NCI-H345 (cell line): Measurements from ENCODE around the gene PPP1R3C.

Experiments
- DNase-seq: peaks from one replicate; lab custom pipeline; 2025; lab: John Stamatoyannopoulos, UW

PPP1R3C gene

DNA sequence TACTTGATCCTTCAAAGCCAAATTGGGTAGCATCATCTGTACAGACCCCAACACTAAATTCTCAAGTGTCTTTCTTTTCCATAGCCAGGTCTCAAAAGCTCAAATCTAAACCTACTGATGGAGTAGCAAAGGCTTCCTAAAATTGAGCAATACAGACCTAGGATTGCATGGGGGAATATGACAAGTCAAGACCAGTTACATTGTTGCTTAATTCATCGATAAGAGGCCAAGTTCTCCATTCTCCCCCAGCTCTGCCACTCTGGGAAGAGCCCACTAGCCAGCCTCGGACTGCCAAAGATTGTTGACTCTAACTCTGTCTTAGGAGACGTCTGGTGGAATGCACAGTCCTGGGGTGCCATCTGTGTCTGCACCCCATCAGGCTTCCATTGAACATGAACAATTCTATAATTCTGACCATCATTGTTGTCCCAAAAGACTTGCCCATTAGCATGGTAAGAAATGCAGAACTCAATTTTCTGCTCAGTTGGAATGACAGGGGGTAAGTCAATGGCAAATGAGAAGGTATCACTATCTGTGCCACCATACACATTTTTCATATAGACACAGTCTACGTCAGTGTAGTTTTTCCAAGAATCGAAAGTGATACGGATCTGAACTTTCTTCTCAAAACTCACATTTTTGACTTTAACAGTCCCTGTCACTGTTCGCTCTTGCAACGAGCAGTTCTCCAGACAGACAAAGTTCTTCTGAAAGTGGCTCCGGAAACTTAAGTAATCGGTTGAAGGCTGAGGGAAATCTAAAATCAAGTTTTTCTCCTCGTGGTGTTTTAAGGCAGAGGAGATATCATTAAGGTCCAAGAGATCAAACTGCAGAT lies 2.9 kb downstream of the PPP1R3C start:
- no peak for DNase-seq

DNA sequence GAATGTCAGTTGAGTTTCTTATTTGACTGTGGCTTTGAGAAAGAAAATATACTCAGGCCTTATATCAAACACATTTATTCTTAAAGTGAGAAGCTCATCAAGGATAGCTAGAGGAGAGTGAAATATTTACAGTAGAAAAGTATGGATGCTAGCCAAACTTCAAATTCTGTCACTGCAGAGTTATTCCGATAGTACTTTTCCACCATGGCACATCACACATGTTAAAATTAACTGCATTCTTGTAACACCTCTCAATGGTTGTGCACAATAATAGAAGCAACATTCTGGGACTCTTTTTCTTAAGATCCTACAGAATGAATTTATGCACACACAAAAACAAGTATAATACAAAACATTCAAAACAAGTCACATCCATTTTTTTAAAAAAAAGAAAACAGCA lies 4.5 kb downstream of the PPP1R3C start:
- DNase-seq = no peak

DNA sequence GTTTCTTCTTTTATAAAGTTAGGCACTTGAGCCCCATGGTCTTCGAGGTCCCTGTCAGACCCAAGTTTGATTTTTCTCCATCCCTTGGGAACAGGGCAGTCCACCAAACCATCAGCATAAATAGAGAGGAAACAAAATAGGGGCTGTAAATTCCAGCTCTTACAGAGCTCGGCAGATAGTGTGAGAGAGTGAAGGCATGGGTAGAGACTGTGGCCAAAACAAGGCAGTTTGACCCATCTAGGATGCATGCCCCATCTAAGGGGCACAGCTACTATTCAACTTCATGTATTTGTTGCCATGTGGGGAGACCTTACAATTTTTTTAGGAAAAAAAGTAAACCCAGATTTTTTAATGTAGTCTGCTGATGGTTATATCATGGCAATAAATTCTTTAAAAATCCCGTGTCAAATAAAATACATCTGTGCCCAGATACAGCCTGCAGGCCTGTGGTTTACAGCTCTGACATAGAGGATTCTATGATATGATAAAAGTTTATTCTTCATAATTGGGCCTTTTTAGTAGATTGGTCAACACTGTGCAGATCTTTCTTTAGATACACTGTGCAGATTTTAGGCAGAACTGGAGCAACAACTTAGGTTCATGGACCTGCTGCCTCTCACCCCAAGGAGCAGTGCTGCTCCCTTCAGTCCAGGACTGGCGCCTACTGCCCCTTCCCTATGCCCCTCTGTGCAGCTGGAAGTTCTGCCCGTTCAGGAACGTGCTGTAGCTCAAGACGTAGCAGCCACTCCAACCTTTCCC lies 5.3 kb downstream of the PPP1R3C start:
- no peak for DNase-seq

DNA sequence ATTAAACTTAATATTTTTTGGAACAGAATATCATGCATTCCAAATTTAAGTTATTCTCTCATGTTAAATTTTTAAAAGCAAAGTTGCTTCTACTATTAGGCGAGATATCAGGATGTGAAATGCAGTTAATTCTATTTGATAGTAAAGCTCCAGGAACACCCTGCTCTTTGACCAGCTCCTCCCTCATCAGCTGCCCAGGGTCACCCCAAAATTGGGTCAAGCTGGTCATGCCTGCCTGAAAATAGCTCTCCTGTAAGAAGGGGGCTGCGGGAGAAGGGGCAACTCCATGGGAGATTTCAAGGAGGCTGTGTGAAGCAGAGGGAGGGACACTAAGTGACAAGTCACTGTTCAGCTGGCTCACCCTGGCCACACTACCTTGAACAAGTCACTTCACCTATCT lies 5.9 kb downstream of the PPP1R3C start:
- no peak for DNase-seq

- no peak for DNase-seq
These were observed 8.2 kb downstream of the PPP1R3C start for GRCh38 chr10:91624633-91625032.

DNA sequence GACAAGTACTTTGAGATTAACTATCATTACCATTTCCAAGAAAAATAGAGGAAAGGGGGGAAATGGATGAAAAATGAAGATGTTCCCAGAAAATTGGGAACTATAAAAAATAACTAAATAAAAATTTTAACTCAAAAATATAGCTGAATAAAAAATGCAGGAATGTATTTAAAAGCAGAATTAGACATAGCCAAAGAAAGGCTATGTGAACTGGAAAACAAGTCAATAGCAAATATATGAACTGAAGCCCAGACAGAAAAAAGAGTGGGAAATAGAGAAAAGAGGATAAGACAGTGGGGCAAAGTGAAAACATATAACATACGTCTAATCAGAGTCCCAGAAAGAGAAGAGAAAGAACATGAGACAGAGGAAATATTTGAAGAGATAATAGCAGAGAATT lies 10.3 kb downstream of the PPP1R3C start:
- DNase-seq = no peak

- no peak for DNase-seq
These were observed 11.3 kb downstream of the PPP1R3C start for GRCh38 chr10:91621483-91622113.

DNA sequence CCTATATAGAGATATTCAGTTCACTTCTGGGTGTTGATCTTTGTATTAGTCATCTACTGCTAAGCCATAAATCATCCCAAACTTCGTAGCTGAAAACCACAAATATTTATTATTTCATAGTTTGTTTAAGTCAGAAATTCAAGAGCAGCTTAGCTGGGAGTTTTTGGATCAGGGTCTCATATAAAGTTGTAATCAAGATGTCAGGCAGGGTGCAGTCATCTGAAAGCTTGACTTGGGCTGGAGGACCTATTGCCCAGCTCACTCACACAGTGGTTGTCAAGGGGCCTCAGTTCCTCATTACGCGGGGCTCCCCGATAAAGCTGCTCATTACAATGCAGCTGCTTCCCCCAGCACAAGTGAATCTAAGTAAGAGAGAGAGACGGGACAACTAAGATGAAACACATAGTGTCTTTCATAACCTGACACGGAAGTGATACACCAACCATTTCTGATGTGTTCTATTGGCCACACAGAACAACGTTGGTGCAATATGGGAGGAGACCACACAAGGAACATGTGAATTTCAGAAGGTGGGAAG lies 15.7 kb downstream of the PPP1R3C start:
- DNase-seq = no peak

DNA sequence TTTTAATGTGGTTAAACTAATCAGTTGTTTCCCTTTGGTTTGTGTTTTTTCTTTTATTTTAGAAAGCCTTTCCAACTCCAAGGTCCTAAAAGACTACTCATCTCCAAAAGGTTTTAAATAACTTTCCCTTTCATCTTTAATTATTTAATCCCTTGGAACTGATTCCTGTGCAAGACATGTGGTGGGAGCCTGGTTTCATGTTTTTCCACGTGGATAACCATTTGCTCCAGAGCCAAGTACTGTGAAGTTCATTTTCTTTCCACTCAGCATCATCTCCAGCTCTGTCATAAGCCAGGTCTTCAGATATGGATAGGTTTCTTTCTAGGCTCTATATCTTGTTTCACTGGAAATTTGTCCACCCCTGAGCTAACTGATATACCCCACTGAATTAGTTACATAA lies 16.7 kb downstream of the PPP1R3C start:
- no peak for DNase-seq

DNA sequence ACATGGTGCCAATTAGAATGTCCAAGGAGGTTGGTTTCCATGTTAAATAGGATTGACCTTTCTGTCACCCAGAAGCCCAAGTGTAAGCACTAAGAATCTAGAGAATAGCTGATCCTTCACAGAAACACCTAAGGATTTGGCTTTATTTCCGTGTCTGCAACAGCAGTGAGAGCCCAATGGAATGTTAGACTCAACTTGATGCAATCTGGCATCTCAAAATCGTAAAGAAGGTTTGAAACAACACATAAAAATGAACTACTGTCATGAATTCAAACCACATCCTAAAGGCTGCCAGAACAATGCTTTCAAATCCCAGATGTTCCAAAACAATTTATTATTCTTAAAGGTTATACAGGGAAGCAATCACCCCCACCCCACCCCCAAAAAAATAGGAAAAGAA lies 18.6 kb downstream of the PPP1R3C start:
- no peak for DNase-seq

DNA sequence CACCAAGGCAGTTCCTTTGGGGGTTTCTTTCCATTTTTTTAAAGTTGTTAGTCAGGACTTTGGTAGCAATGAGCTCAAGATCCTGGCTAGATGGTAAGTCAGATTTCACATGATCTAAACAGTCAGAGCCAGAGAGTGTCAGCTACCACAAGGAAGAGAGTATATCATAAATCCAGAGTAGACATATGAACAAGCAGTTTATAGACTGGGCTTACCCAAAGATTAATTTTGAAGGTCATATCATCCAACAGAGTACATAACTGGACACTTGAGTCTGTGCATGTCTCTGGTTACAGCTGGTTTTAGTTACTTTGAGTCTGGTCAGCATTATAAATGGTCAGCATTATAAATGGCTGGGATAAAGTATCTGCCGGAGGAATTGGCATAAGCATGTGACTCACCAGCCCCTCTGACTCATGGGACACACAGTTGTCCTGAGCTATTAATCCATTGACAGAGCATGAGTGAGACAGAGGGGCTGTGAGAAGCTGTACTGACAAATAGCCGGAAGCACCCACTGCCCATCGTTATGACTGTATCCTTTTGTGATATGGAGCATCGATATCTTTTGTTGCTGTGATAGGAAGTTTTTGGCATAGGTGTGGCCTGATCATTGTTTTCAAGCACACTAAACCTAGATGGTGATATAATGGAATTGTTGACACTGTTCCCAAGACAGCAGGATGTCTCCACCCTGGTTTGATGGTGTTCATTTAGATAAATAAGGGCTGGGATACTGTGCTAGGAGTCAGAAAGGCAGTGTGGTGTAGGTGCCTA lies 19.3 kb downstream of the PPP1R3C start:
- DNase-seq = no peak

DNA sequence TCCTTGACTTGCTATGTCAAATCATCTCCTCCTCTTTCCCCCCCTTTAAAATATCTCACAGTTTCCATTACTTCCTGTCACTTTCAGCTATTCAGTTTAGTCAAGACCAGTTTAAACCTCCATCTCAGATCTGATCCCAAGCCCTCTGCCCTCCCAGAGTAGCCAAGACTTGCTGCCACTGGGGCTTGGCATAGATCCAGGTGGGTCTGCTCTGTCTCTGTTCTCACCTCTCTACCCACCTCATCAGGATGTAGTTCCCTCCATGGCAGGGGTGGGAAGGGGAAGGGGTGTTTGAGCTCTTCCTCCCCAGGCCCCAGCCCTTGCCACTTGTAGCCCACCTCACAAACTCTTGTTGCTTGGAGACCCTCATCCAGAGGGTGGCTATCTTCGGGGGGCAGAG lies 22.0 kb downstream of the PPP1R3C start:
- no peak for DNase-seq

- no peak for DNase-seq
These were observed 22.4 kb downstream of the PPP1R3C start for GRCh38 chr10:91610444-91610843.

- DNase-seq = no peak
These were observed 25.0 kb downstream of the PPP1R3C start for GRCh38 chr10:91607646-91608403.

GRCh38 chr10:91605968-91606367 lies 26.9 kb downstream of the PPP1R3C start:
- no peak for DNase-seq

DNA sequence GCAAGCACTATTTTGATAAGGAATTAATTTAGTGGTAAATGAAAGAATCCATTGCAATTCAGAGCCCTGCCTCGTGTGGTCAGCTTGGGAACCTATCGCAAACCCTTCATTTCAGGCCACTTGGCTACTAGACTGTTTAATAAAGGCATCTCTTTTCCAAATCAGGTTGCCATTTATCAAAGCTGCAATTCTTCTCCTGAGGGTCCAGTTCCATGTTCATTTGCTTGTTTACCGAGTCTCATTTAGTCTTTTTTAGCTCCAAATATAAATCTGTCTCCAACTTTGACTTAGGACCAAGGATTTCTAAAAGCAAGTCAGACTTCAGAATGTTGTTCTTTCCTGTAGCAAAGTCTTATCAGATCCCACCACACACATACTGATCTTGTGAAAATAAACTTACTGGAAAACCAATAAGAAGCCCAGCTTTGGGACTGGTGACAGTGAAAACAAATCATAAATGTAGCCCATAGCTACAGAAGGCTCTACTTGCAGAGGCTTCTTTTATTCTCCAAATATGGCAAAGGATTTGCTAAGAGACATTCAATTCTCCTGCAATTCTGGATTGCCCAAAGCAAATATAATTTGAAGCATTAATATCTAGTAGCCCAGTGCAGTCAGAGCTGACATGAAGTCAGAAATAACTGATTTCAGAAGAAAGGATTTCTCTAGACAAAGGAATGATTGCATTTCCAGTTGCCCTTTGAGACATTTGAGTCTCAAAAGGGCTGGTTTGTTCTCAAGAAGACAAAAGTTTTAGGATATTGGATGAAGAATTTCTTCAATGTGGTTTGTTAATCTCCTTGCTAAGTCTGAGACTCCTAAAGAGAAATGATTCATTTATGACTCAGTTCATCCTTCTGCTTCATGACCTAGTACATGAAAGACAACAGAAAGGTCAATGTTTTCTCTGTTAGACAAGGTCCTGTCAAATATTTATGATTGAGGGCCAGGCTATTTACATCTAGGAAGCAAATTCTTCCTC lies 28.0 kb downstream of the PPP1R3C start:
- DNase-seq = no peak

DNA sequence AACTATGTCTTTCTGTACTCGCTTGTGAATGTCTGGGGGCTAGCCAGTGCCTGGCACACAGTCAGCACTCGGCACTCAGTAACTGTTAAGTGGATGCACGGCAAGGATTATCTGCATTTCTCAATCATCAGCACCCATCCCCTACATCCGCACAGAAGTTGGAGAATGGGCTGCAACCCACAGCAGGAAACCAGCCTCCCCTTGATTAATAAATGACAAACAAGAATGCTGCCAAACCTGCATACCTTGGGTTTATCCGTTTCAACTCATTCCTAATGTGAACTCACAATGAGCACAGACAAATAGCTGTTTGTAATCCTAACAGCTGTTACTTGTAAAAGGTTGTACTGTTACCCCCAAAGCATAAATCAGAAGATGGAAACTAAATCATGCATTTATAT lies 28.9 kb downstream of the PPP1R3C start:
- DNase-seq = no peak

GRCh38 chr10:91602868-91603568 lies 29.9 kb downstream of the PPP1R3C start:
- DNase-seq = no peak

DNA sequence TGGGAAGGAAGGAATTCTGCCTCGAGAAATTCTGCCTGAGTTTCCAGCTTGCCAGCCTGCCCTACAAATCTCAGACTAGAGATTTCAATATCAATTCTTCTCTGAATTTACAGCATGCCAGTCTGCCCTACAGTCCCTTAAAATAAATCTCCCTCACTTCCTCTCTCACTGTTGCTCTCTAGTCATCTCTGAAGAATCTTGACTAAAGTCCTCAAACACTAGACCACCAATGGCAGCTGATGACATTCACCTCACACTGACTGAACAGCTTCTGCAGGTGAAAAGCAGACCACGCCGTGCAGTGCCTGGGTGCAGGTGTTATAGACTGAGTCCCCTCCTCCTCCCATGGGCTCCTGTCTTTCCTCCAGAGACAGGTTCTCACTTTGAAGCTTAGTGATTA lies 30.4 kb downstream of the PPP1R3C start:
- DNase-seq = no peak
